Measurements from ENCODE around the gene GKN2. TPM values are rescaled to one million over a fixed set of nuclear protein-coding genes. Genes with fewer than 3 reads are reported as not detected.

GKN2 gene
- total RNA-seq, 1 experiment from 2014 or later: not detected

GRCh38 chr2:68936427-68936826, 16.3 kb downstream of the GKN2 start:
- CTCF ChIA-PET: no interaction called here
- no peak overlapping the region for H3K4me3 ChIP-seq (ENCODE audit: low read depth, low read length)
- Mint-ChIP-seq H3K4me3 (ENCODE audit: unreplicated experiment) (no peak overlapping the region), H3K27ac (ENCODE audit: unreplicated experiment) (no peak overlapping the region), H3K36me3 (ENCODE audit: insufficient read depth, unreplicated experiment) (no peaks in the 10 kb centered on the region), H3K4me1 (ENCODE audit: low read depth, unreplicated experiment) (no peaks in the 10 kb centered on the region), H3K9me3 (ENCODE audit: unreplicated experiment) (peaks cover 13% of the 10 kb centered on the region), H3K27me3 (ENCODE audit: insufficient read depth, unreplicated experiment) (peaks cover 13% of the 10 kb centered on the region)
- intact Hi-C loops (cut with micrococcal nuclease; ENCODE audit: unreplicated experiment): no loop called here
- no peaks in the 10 kb centered on the region for H3K9me3 ChIP-seq
- POLR2A ChIA-PET: no interaction called here
- BruUV-seq (replicated peaks): no TSS peak
- no peaks in the 10 kb centered on the region for H3K4me1 ChIP-seq
- no peaks in the 10 kb centered on the region for H3K27me3 ChIP-seq (replicated peaks; ENCODE audit: control insufficient read depth, insufficient read depth, low read length)
- TF ChIP-seq CTCF (IDR thresholded peaks at IDR 0.05; ENCODE audit: insufficient read depth in 1 of 2, low read depth in 1 of 2, low read length in 1 of 2, severe bottlenecking in 1 of 2, unreplicated experiment in 1 of 2): no peak
- no peaks in the 10 kb centered on the region for H3K36me3 ChIP-seq (ENCODE audit: control insufficient read depth, insufficient read depth, low read length)
- no peak for DNase-seq

GRCh38 chr2:68935471-68935870, 17.2 kb downstream of the GKN2 start:
- H3K4me1 ChIP-seq: no peaks in the 10 kb centered on the region

GRCh38 chr2:68934021-68934420, 18.7 kb downstream of the GKN2 start:
- Mint-ChIP-seq H3K36me3 (ENCODE audit: insufficient read depth, unreplicated experiment) (no peaks in the 10 kb centered on the region), H3K4me3 (ENCODE audit: unreplicated experiment) (no peak overlapping the region), H3K4me1 (ENCODE audit: low read depth, unreplicated experiment) (no peaks in the 10 kb centered on the region), H3K27ac (ENCODE audit: unreplicated experiment) (no peak overlapping the region), H3K27me3 (ENCODE audit: insufficient read depth, unreplicated experiment) (peaks cover 9% of the 10 kb centered on the region), H3K9me3 (ENCODE audit: unreplicated experiment) (peaks cover 3% of the 10 kb centered on the region)
- TF ChIP-seq CTCF (IDR thresholded peaks at IDR 0.05; ENCODE audit: insufficient read depth in 1 of 2, low read depth in 1 of 2, low read length in 1 of 2, severe bottlenecking in 1 of 2, unreplicated experiment in 1 of 2): no peak
- Histone ChIP-seq H3K4me1 (no peaks in the 10 kb centered on the region), H3K36me3 (ENCODE audit: control insufficient read depth, insufficient read depth, low read length) (no peaks in the 10 kb centered on the region), H3K27me3 (replicated peaks; ENCODE audit: control insufficient read depth, insufficient read depth, low read length) (no peaks in the 10 kb centered on the region), H3K9me3 (no peaks in the 10 kb centered on the region), H3K4me3 (ENCODE audit: low read depth, low read length) (no peak overlapping the region)
- no peak for DNase-seq
- POLR2A ChIA-PET: interaction anchor here (0.5 kb wide), 1 partner anchor 981 kb away, joined by 3 read pairs; the partner anchor contains the start of gene MXD1
- intact Hi-C loops (cut with micrococcal nuclease; ENCODE audit: unreplicated experiment): no loop called here
- BruUV-seq (replicated peaks): no TSS peak
- CTCF ChIA-PET: interaction anchor here (1.6 kb wide), 1 partner anchor 9 kb away, joined by 5 read pairs; no protein-coding TSS in a partner anchor

More at GRCh38 chr2:68935471-68935870, 17.2 kb downstream of the GKN2 start:
- Mint-ChIP-seq H3K4me1 (ENCODE audit: low read depth, unreplicated experiment) (no peaks in the 10 kb centered on the region), H3K27ac (ENCODE audit: unreplicated experiment) (no peak overlapping the region), H3K36me3 (ENCODE audit: insufficient read depth, unreplicated experiment) (no peaks in the 10 kb centered on the region), H3K27me3 (ENCODE audit: insufficient read depth, unreplicated experiment) (peaks cover 7% of the 10 kb centered on the region), H3K9me3 (ENCODE audit: unreplicated experiment) (peaks cover 5% of the 10 kb centered on the region), H3K4me3 (ENCODE audit: unreplicated experiment) (no peak overlapping the region)
- ChIA-PET CTCF (interaction anchor here (0.6 to 0.9 kb wide), 2 partner anchors 8 to 78 kb away, joined by 4 to 7 read pairs; partner anchors contain the start of gene ANTXR1), POLR2A (interaction anchor here (0.6 to 0.8 kb wide), 2 partner anchors 8 to 125 kb away, joined by 3 to 17 read pairs; no protein-coding TSS in a partner anchor)
- TF ChIP-seq CTCF (IDR thresholded peaks at IDR 0.05; ENCODE audit: insufficient read depth in 1 of 2, low read depth in 1 of 2, low read length in 1 of 2, severe bottlenecking in 1 of 2, unreplicated experiment in 1 of 2): no peak
- no peak for DNase-seq
- no TSS peak for BruUV-seq (replicated peaks)
- Histone ChIP-seq H3K4me3 (ENCODE audit: low read depth, low read length) (no peak overlapping the region), H3K9me3 (no peaks in the 10 kb centered on the region), H3K36me3 (ENCODE audit: control insufficient read depth, insufficient read depth, low read length) (no peaks in the 10 kb centered on the region), H3K27me3 (replicated peaks; ENCODE audit: control insufficient read depth, insufficient read depth, low read length) (no peaks in the 10 kb centered on the region)
- intact Hi-C loops (cut with micrococcal nuclease; ENCODE audit: unreplicated experiment): no loop called here

Data from Caco-2 (cell line).